ENCODE results near the gene IFNG.

- TF ChIP-seq CTCF (IDR thresholded peaks at IDR 0.05) (peak in 1 of 12 donors; percentile 15), POLR2A (IDR thresholded peaks at IDR 0.05) (no peak)
These were observed 45.9 kb downstream of the IFNG start for GRCh38 chr12:68113644-68114043.

All from heart left ventricle (tissue), 13 donors.